ENCODE data around the gene EHD4.
A peak's percentile ranks its signal among the peaks of the same experiment; 100 is the strongest.

Gene EHD4

DNA sequence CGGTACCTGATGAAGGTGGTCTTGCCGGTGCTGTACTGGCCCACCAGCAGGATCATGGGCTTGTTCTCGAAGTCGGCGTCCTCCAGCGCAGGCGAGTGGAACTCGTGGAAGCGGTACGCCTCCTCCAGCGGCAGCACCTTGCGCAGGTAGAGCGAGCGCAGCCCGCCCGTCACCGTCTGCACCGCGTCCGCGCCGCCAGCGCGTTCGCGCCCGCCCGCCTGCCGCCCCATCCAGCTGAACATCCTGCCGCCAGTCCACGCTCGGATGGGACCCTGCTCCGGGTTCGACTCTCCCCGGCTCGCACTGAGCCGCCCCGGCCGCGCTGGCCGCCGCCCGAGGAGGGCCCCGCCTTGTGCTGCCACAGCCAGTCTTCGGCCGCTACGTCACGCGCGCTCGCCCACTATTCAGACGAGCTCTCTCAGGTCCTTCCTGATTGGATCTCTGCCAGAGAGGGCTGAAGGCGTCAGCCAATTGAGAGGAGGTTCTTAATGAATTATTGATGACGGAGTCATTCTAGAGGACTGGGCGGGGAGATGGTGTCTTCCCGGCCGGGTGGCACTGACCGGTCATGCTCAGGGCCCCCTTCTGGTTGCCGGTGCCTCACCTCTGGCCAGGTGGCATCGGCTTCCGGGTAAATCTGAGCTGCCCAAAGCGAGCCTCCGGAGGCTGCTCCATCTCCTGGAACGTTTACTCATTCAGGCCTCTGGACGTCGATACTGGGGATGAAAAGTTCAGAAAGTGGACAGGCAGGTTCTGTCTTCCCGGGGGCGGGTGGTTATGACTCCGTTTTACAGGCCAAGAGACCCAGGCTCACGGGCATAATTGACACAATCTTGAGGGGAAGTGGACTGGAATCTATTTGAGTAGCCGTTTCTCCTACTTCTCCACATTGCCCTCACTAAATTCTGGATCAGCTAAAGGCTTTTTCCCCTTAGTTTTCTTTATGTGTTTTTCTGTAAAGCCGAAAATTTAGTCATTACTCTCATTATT, at the start of gene EHD4:
Gene EHD4, minus strand, starts transcription at position 305 of the 990 bp plus-strand sequence. Its CDS starts 63 bp downstream, at position 242.
- peak; percentile 85 to 88 for DNase-seq (ENCODE audit: low read depth in 2 of 2)

DNA sequence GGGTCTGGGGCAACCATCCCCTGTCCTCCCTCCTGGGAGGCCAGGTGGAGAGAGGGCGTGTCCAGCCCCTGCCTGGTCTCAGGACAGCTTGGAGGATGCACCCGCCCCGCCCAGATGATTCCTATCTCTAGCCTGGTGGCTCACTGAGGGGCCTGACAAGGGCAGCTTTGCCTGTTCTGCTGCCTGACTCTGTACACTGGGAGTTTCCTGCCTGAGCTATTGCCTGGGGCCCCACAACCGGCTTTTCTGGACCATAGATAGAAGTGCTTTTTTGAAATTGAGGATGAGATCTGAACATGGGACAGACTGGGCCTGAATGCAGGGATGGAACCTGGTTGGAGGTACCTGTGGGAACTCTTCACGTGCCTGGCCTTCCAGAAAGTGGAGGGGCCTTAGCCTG, 49.2 kb upstream of the EHD4 start:
- no peak for DNase-seq (ENCODE audit: low read depth in 2 of 2)

DNA sequence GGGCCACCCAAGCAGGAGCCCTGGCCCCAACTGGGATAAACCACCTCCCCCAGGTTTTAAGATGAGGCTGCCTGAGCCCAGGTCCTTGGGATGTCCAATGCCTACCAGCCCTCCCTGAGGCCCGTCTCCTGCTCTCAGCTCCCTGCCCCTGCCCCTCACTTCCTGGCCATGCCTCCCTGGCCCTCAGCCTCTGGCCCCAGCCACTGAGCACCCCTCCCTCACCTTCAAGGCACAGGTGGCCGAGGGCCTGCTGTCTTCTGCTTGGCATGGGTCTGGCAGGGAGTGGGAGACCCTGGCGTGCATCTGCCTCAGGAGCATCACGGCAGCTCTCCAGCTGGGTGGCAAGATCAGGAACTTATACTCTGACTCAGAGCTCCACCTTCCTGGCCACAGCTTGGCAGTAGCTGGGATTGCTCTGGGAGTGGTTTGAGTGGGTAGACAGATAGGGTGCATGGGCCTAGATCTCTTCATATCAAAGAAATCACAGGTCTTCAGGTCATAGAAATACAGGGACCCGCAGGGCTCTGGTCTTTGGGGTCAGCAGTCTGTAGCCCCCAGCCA, 48.4 kb upstream of the EHD4 start, which contains the start of gene PLA2G4E:
Gene PLA2G4E, minus strand, starts transcription at position 330 of the 561 bp plus-strand sequence. Its CDS starts 12 bp downstream, at position 318.
- DNase-seq (ENCODE audit: low read depth in 2 of 2): no peak

DNA sequence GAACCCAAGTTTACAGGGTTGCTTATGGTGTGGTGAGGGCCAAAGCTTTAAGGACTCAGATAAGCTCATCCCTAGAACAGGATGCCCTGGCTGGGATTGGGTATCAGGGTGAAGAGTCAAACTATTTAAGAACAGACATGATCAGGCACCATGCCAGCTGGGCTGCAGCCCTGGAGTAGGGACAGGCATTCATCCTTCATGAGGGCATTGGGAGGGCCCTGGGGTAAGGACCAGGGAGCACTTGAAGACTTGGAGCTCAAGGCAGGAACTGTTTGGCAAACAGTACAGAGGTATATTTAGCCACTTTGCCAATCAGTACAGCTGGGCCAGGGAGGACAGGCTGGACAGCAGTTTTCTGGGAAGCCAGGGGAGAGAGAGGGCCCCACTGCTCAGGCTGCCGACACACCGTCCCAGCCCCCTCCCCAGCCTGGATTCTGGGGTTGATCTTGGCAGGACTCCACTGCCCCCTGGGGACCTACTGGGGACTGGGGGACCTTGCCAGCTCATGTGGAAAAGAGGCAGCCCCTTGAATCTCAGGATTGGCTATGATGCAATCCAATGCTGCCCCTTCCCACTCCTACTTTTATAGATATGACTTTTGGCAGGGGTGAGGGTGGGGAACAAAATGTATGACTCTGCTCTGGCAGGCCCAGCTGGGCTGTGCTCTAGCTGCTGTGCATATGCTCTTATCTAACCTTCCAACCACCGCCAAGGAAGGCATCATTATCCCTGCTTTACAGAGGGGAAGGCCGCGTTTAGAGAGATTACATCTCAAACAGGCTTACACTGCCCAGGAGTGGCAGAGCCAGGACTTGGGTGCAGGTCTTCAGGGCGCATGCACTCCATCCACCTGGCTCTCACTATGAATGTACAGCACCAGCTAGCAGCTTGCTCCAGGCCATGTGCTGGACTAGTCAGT, 46.2 kb upstream of the EHD4 start:
- DNase-seq (ENCODE audit: low read depth in 2 of 2): no peak

DNA sequence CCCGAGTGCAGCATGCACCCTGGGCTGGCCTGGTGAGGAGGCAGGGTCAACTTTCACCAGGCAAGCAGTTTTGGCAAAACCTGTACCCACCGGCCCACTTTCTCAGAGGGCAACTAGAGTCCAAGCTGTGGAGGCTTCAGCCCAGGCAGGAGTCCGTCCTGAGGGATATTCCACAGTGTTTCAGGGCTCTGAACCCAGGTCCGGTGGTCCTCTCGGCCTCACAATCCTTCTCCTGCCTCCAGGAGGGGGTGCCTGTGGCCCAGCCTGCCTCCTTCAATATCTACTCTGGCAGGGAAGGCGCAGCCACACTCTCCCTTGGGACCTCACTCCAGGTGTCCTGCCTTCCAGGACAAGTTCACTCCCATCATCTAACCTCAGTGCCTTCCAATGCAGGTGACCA, 44.6 kb upstream of the EHD4 start:
- no peak for DNase-seq (ENCODE audit: low read depth in 2 of 2)

DNA sequence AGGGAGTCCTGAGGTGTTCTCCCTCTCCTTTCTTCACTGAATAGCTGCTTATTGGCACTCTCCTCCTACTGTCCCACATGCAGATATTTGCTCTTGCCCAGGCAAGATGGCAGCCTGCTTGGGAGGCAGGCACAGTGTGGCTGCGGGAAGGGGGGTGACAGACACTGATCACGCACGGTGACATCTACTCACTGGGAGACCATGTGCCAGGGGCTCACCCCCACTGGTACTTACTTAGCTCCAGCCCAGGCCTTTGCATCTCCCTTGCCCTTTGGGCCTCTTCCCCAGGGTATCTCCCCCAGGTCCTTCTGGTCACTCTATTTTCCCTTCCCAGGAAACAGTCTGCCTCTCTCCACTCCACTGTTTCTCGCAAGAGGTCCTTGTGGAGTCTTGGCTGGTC, 42.0 kb upstream of the EHD4 start:
- DNase-seq (ENCODE audit: low read depth in 2 of 2): no peak

DNA sequence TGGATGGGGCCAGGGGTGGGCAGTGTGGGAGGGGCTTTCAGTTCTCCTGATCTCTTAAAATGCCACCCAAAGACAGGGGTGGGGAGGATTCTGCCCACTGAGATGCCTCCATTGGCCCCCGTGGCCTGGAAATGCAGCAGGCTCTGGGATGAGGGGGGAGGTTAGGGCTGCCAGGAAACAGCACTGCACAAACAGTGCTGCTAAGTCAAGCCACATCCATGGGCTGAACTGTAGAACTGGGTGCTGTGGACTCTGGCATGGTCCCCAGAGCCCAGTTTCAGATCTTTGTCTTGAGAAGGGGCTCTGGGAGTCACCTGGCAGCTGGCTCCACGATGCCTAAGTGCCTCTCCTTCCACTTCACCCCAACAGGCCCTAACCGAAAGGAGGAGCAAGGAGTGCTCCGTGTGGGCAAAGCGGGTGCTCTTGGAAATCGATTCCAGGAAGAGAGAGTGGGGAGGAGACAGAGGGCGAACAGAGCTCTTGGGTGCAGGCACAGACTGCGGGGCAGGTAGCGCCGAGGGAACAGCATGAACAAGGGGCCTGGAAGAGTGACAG, 40.6 kb upstream of the EHD4 start:
- no peak for DNase-seq (ENCODE audit: low read depth in 2 of 2)

DNA sequence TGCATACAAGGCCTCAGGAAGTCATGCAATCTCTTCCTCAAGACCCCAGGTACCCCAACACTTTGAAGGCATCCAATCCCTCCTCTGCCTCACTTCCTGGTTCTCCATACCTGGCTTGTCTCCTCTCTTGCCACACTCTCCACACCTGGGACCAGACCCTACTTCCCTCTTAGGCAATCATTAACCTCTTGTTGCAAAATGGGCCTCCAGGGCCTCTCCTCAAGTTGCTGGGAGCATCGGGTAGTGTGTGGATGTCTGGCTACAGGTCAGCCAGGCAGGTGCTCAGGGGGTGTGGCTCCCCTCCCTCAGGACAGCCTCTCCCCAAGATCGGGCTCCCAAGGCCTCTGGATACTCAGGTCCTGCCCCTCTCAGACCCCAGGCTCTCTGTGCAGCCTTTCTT, 39.9 kb upstream of the EHD4 start:
- DNase-seq (ENCODE audit: low read depth in 2 of 2): no peak

DNA sequence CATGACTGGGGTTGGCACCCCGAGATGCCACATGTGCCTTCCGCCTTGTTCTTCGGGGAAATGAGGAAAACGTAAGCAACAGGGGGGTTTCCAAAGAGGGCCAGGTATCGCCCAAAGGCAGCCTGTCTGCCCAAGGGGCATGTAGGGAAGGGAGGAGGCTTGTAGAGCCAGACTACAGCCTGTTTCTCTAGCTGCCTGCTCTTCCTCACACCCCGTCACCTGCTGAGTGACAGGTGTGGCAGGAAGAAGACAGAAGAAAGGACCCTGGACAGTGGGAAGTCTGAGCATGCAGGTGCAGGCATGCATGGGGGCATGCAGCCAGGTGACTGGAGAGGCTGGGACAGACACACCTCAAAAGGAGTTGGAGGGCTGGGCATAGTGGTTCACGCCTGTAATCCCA, 38.7 kb upstream of the EHD4 start:
- DNase-seq (ENCODE audit: low read depth in 2 of 2): no peak

DNA sequence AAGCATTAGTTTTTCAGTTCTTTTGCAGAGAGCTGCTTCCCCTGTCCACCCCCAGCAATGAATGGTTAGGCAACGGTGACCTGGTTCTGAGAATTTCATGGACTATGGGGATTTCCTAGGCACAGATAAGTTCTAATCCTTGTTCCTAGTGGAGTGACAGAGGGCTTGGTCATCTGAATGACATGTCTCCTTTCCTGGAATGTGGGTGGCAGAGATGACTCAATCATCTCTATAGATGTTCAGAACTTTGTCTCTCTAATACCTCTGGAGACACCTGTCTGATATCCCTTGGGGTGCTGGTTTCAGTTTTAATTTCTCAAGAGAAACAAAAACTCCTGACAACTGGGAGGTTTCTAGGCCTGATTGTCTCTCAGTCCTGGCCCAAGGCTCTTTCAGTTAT, 38.1 kb upstream of the EHD4 start:
- DNase-seq (ENCODE audit: low read depth in 2 of 2): no peak

DNA sequence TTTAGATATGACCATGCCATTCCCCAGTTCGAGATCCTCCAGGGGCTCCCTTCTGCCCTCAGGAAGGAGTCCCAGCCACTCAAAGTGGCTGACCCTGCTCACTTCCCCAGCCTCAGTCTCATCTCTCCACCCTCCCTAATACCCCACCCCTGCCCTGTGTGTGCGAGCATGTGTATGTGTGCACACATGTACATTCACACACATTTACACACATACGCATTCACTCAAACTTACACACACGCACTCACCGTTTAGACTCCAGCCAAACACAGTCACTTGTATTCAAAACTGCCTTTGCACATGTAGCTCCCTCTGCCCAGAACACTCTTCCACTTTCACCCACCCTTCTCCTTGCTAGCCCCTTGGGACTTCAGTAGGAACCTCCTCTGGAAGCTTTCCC, 37.1 kb upstream of the EHD4 start:
- no peak for DNase-seq (ENCODE audit: low read depth in 2 of 2)

DNA sequence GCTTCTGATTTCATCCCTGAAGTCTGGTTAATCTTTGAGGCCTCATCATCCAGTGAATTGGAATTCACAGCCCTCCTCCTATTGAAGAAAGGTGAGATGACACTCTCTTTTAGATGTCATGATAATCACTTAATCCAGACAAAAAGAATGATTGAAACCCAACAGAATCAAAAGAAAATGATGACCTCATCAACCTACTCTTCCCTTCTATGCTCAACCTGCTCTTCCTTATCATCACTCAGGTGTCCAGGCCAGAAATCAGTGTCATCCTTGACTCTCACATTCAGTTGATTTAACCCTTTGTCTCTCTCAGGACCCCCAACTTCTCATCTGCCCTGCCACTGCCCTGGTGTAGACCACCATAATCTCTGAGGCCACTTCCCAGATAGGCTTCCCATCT, 36.7 kb upstream of the EHD4 start:
- no peak for DNase-seq (ENCODE audit: low read depth in 2 of 2)

DNA sequence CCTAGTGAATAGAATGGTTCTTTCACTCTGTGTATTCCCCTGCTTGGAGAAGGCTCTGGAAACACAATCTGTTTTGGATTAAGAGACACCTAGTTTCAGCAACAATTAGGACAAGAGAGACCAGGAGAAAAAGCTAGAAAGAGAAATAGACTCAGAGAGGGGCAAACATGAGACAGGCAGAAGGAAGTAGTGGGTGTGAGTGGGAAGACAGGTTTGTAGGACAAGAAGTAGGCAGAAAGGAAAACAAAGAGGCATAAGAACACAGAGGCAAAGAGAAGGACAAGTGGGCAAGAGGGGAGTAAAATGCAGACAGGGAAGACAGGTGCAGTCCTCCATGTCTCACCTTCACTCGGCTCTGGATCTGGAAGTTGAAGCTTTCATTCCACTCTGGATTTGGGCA, 35.0 kb upstream of the EHD4 start:
- DNase-seq (ENCODE audit: low read depth in 2 of 2): no peak

DNA sequence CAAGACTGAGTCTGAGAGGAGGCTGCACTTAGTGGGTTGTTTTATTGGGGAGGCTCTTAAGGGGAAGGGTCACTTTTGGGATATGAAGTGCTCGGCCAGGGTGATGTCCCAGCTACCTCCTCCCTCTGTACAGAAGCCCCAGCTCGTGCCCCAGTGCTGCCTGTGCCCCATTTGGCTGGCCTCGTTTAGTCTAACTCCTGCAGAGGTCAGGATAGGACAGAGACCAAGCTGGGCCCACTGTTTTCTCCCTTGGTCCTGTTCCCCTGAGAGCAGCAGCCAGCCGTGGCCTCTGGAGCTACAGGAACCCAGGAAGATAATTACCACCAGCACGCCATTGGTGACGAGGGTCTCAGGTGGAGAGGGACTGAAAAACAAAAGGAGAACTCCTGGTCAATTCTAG, 30.0 kb upstream of the EHD4 start:
- DNase-seq (ENCODE audit: low read depth in 2 of 2): no peak

DNA sequence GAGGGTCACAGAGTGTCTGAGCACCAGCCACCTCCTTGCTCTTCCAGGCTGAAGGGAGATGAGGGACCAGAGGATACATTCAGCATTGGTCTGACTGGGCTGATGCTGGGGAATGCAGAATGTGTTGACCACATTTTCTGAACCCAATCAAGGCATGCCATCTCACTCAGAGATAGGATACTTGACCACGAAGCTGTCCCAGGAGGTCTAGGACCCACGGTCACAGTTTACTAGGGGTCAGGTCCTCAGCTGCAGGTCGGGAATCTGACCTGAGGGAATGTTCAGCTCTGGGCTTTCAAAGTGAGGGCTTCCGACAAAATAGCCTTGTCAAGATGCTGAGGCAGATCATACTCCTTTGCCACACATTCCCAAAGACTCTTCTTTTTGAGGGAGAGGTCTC, 28.9 kb upstream of the EHD4 start:
- DNase-seq (ENCODE audit: low read depth in 2 of 2): no peak

DNA sequence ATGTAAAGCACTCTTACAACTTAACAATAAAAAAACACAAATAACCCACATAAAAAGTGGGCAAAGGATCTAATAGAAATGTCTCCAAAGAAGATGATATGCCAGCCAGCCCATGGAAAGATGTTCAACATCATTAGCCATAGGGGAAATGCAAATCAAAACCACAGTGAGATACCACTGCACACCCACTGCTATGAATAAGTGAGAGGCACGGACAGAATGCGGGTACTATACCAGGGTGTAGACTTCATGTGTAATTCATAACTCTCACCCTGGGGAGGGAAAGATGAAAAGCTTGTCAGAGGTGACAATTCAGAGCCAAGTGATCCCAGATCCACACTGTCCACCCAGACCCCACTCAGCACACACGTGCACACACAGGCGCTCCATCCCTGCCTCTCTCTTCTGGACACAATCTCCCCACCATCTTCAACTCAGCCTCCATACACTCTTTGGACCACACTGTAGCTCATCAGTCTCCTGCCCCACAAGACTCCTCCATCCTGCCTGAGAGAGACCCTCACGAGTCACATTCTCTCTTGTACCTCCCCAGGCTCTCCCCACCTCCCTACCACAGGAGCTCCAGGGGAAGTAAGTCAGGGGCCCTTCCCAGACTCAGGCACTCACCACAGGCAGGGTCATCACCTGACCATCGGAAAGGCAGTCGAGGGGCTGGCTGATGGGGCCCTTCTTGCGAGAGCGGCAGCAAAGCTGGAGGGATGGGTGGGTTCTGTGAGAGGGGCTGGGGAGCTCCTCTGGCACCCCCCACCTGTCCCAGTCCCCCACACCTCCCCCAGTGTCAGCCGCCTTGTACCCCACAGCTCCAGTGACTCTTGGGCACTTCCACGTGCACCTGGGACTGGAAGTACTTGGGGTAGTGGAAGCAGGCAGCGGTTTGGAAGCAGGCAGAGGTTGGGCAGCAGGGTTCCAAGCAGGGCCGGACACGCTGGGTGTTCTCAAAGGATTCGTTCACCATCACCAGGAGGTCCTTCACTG, 27.2 kb upstream of the EHD4 start:
- DNase-seq (ENCODE audit: low read depth in 2 of 2): no peak

DNA sequence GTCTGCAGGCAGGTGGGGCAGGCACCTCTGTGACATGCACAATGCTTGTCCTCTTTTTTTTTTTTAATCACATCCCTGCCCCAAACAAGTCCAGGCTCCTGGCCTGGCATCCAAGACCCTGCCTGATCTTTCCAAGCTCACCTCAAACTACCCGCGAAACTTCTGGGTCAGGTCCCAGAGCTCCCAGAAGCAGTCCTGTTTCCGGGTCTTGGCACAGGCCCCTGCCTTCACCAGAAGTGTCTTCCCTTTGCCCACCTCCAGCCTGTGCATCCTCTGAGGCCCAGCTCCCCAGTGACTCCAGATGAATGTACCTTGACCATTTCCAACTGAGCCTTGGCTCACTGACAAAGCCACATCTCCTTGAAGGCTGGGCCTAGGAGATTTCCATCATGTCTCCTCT, 25.5 kb upstream of the EHD4 start:
- no peak for DNase-seq (ENCODE audit: low read depth in 2 of 2)

DNA sequence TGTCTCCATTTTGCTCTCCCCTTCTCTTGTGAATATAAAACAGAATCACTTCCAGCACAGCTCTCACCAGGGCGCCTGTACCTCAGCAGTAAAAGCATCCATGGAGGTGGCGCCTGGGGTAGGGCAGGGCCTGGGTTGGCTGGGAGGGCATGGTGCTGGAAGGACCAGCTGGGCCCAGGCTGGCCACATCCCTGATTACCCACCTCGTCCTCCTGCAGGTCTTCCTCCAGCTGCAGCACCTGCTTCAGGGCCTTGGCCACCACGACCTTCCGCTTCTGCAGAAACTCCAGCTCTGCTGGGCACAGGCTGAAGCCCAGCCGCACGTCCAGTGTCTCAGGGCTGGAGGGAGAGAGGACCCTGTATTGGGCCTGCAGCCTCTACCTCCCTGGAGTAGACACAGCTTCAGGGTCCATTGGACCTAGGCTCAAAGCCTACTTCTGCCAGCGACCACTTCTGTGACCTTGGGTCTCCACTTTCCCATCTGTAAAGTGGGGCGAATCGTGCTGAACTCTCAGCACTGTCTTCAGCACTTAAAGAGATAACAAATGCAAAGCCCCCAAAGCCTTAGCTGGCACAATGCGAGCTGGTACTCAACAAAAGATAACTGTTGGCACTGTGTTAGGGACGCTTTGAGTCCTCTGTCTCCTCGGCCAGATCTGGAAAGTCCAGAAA, 24.7 kb upstream of the EHD4 start:
- DNase-seq (ENCODE audit: low read depth in 2 of 2): no peak

DNA sequence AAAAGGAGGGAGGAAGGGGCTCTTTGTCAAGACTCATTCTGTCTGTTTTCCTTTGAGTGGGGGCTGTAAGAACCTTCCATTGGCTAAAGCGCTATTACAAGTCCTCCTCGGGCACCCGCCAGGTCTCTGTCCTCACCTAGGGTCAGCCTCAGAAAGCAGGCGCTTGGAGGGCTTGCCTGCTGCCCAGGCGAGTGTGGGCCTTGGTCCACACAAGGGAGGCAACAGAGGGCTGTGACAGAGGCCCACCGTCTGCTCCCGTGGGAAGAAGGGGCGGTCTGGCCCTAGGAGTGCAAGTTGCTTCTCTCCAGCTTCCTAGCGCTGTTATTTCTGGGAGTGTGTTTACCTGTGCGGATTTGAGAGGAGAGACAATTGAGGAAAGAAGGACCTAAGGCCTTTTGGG, 24.0 kb upstream of the EHD4 start:
- DNase-seq (ENCODE audit: low read depth in 2 of 2): no peak

DNA sequence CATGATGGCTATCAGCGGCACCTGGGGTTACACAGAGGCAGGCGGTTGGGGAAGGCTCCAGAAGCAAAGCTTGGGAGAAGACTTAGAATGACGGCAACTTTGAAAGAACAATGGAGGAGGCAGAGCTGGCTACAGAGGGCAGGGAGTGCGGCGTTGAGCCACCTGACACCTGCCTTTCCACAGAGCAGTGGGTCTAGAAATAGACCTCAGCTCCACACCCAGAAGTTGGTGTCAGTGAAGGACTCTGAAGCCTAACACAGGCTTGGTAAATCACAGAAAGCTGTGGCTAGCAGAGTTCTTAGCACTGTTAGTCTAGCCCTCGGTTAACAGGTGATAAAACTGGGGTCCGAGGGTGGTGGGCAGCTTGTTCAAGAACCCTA, 23.1 kb upstream of the EHD4 start:
- DNase-seq (ENCODE audit: low read depth in 2 of 2): no peak

Data from activated CD4-positive, alpha-beta T cell treated with anti-CD3 and anti-CD28 coated beads for 24 hours (primary cell).